HEK293 (cell line): ENCODE measurements around the gene PPP3CA.

ENCODE experiments used
- CTCF ChIA-PET: fragments of 350-600 bp; formaldehyde crosslinking; extraction: SDS; loops from one replicate; lab custom pipeline; 2021; ENCODE audit warnings: antibody characterized with exemption; lab: Yijun Ruan, JAX
- POLR2A ChIA-PET: fragments of 300-600 bp; formaldehyde crosslinking; extraction: SDS; loops from one replicate; lab custom pipeline; 2020; ENCODE audit warnings: antibody characterized with exemption, inconsistent platforms; lab: Yijun Ruan, JAX
- H3K27ac ChIP-seq: fragments of 200-500 bp; sonication (Bioruptor generic); 2 replicates; pipeline ENCODE4 v1.5.1; 2014; ENCODE audit warnings: low read depth, low read length, control low read depth, inconsistent platforms; ENCODE audit errors: extremely low read depth
- H3K36me3 ChIP-seq, 2 experiments: fragments of 200-500 bp in 1 of 2; sonication (Bioruptor generic) in 1 of 2; 1 replicate in 1 of 2; 2 replicates in 1 of 2; pipeline ENCODE4 v1.5.1; 2014 to 2017; ENCODE audit warnings: inconsistent platforms in 2 of 2, low read length in 2 of 2; ENCODE audit not compliant: control insufficient read depth in 2 of 2, insufficient read depth in 1 of 2
- H3K4me1 ChIP-seq: fragments of 200-500 bp; sonication (Bioruptor generic); 2 replicates; pipeline ENCODE4 v1.5.1; 2014; ENCODE audit warnings: mild to moderate bottlenecking, low read length, inconsistent platforms; ENCODE audit not compliant: control insufficient read depth, insufficient read depth
- H3K4me3 ChIP-seq: 2 replicates; pipeline ENCODE4 v1.5.1; 2011; ENCODE audit warnings: low read depth, mild to moderate bottlenecking, control low read depth, low read length, moderate library complexity
- H3K9me3 ChIP-seq: fragments of 200-500 bp; sonication (Bioruptor generic); 2 replicates; pipeline ENCODE4 v1.5.1; 2014; ENCODE audit warnings: low read depth, low read length, inconsistent platforms; ENCODE audit not compliant: control insufficient read depth, insufficient read depth
- MZF1 ChIP-seq: fragments of 450-650 bp; formaldehyde crosslinking; IDR thresholded peaks from 2 replicates; pipeline ENCODE4 v1.5.1; 2017; ENCODE audit warnings: missing biosample characterization, missing genetic modification characterization, borderline replicate concordance
- REPIN1 ChIP-seq: fragments of 450-650 bp; formaldehyde crosslinking; IDR thresholded peaks from 2 replicates; pipeline ENCODE4 v1.5.1; 2017; ENCODE audit warnings: missing biosample characterization, missing genetic modification characterization, low read depth
- SCRT1 ChIP-seq: fragments of 450-650 bp; formaldehyde crosslinking; IDR thresholded peaks from 2 replicates; pipeline ENCODE4 v1.5.1; 2016; ENCODE audit warnings: missing biosample characterization, missing genetic modification characterization, borderline replicate concordance
- ZNF112 ChIP-seq: fragments of 450-650 bp; formaldehyde crosslinking; IDR thresholded peaks from 2 replicates; pipeline ENCODE4 v1.5.0; 2017; ENCODE audit warnings: missing biosample characterization, missing genetic modification characterization
- ZNF133 ChIP-seq: fragments of 450-650 bp; formaldehyde crosslinking; IDR thresholded peaks from 2 replicates; pipeline ENCODE4 v1.5.1; 2016; ENCODE audit warnings: missing biosample characterization, missing genetic modification characterization
- ZNF302 ChIP-seq: fragments of 450-650 bp; formaldehyde crosslinking; IDR thresholded peaks from 2 replicates; pipeline ENCODE4 v1.5.1; 2016; ENCODE audit warnings: missing biosample characterization, missing genetic modification characterization, low read depth
- ZNF311 ChIP-seq: fragments of 450-650 bp; formaldehyde crosslinking; IDR thresholded peaks from 2 replicates; pipeline ENCODE4 v1.5.1; 2017; ENCODE audit warnings: missing biosample characterization, missing genetic modification characterization, borderline replicate concordance
- ZNF341 ChIP-seq: fragments of 450-650 bp; formaldehyde crosslinking; IDR thresholded peaks from 2 replicates; pipeline ENCODE4; 2016; ENCODE audit warnings: low read depth, missing biosample characterization, missing genetic modification characterization
- ZNF37A ChIP-seq: fragments of 450-650 bp; IDR thresholded peaks from 2 replicates; pipeline ENCODE4 v1.5.1; 2018; ENCODE audit warnings: missing biosample characterization, missing genetic modification characterization
- ZNF391 ChIP-seq: fragments of 450-650 bp; formaldehyde crosslinking; IDR thresholded peaks from 2 replicates; pipeline ENCODE4 v1.5.1; 2016; ENCODE audit warnings: low read depth, missing biosample characterization, missing genetic modification characterization, borderline replicate concordance
- ZNF558 ChIP-seq: fragments of 450-650 bp; formaldehyde crosslinking; IDR thresholded peaks from 2 replicates; pipeline ENCODE4 v1.5.1; 2016; ENCODE audit warnings: missing biosample characterization, missing genetic modification characterization
- ZNF571 ChIP-seq: fragments of 450-650 bp; formaldehyde crosslinking; IDR thresholded peaks from 2 replicates; pipeline ENCODE4 v1.5.0; 2017; ENCODE audit warnings: missing biosample characterization, missing genetic modification characterization
- ZSCAN16 ChIP-seq: fragments of 450-650 bp; formaldehyde crosslinking; IDR thresholded peaks from 2 replicates; pipeline ENCODE4 v1.5.1; 2016; ENCODE audit warnings: missing biosample characterization, missing genetic modification characterization
- TF ChIP-seq, protein P1 (sequence below): fragments of 450-650 bp; formaldehyde crosslinking; IDR thresholded peaks from 2 replicates; pipeline ENCODE4 v1.5.1; 2017; ENCODE audit warnings: missing biosample characterization, missing genetic modification characterization
- TF ChIP-seq, protein P2 (sequence below): fragments of 450-650 bp; formaldehyde crosslinking; IDR thresholded peaks from 2 replicates; pipeline ENCODE4 v1.5.1; 2017; ENCODE audit warnings: missing biosample characterization, mild to moderate bottlenecking, missing genetic modification characterization, moderate library complexity
- TF ChIP-seq, protein P3 (sequence below): fragments of 450-650 bp; formaldehyde crosslinking; IDR thresholded peaks from 2 replicates; pipeline ENCODE4 v1.5.1; 2016; ENCODE audit warnings: missing biosample characterization, missing genetic modification characterization
- TF ChIP-seq, protein P4 (sequence below): fragments of 450-650 bp; formaldehyde crosslinking; IDR thresholded peaks from 2 replicates; pipeline ENCODE4 v1.5.1; 2016; ENCODE audit warnings: missing biosample characterization, missing genetic modification characterization
- TF ChIP-seq, protein P5 (sequence below): fragments of 450-650 bp; formaldehyde crosslinking; IDR thresholded peaks from 2 replicates; pipeline ENCODE4 v1.5.1; 2016; ENCODE audit warnings: missing biosample characterization, missing genetic modification characterization

PPP3CA gene

DNA sequence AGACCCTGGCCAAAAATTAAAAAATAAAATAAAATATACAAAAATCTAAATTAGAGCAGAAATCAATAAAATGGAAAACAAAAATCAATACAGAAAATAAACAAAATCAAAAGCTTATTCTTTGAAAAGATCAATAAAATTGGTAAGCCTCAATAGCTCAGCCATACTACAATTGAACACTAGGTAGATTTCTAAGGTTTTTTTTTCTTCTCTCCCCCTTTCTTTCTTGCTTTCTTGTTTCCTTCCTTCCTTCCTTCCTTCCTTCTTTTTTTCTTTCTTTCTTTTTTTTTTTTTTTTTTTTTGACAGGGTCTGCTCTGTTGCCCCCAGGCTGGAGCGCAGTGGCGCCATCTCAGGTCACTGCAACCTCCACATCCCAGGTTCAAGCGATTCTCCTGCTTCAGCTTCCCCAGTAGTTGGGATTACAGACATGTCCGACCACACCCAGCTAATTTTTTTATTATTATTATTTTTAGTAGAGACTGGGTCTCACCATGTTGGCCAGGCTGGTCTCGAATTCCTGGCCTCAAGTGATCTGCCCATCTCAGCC, 23.4 kb upstream of the PPP3CA start (continued):
- TF ChIP-seq, protein P1, sequence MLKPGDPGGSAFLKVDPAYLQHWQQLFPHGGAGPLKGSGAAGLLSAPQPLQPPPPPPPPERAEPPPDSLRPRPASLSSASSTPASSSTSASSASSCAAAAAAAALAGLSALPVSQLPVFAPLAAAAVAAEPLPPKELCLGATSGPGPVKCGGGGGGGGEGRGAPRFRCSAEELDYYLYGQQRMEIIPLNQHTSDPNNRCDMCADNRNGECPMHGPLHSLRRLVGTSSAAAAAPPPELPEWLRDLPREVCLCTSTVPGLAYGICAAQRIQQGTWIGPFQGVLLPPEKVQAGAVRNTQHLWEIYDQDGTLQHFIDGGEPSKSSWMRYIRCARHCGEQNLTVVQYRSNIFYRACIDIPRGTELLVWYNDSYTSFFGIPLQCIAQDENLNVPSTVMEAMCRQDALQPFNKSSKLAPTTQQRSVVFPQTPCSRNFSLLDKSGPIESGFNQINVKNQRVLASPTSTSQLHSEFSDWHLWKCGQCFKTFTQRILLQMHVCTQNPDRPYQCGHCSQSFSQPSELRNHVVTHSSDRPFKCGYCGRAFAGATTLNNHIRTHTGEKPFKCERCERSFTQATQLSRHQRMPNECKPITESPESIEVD (tag by site-specific recombination) = no peak
- no peak for TF ChIP-seq ZNF37A (tag by site-specific recombination)
- no peak for TF ChIP-seq SCRT1 (tag by site-specific recombination)
- no peak for TF ChIP-seq ZNF558

DNA sequence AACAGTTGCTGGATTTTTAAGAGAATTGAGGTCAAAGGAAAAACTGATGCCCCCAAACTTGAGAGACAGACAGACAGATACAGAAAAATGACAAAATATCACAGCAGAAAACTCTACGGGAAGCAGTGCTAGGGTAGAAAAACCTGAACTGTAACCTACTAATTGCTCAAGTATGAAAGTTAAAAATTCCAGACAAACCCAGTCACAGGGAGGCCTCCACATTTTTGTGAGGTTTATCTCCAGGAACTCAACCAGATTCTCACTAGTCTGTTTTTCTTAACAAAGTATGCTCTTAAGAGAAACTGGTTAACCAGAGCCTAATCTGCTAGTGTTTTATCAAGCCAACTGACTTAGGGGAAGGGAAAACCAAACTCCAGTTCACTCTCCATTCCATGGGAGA, 19.9 kb upstream of the PPP3CA start:
- POLR2A ChIA-PET = no interaction called here
- Histone ChIP-seq H3K4me1 (no peaks in the 10 kb centered on the region), H3K27ac (no peak overlapping the region), H3K36me3 (no peaks in the 10 kb centered on the region), H3K4me3 (no peak overlapping the region)
- CTCF ChIA-PET = no interaction called here
- TF ChIP-seq ZNF112 (tag by site-specific recombination) (no peak), ZNF302 (tag by site-specific recombination) (no peak)
- TF ChIP-seq, protein P2, sequence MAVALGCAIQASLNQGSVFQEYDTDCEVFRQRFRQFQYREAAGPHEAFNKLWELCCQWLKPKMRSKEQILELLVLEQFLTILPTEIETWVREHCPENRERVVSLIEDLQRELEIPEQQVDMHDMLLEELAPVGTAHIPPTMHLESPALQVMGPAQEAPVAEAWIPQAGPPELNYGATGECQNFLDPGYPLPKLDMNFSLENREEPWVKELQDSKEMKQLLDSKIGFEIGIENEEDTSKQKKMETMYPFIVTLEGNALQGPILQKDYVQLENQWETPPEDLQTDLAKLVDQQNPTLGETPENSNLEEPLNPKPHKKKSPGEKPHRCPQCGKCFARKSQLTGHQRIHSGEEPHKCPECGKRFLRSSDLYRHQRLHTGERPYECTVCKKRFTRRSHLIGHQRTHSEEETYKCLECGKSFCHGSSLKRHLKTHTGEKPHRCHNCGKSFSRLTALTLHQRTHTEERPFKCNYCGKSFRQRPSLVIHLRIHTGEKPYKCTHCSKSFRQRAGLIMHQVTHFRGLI (tag by site-specific recombination) = no peak
- TF ChIP-seq, protein P3, sequence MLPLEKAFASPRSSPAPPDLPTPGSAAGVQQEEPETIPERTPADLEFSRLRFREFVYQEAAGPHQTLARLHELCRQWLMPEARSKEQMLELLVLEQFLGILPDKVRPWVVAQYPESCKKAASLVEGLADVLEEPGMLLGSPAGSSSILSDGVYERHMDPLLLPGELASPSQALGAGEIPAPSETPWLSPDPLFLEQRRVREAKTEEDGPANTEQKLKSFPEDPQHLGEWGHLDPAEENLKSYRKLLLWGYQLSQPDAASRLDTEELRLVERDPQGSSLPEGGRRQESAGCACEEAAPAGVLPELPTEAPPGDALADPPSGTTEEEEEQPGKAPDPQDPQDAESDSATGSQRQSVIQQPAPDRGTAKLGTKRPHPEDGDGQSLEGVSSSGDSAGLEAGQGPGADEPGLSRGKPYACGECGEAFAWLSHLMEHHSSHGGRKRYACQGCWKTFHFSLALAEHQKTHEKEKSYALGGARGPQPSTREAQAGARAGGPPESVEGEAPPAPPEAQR (tag by site-specific recombination) = no peak
- TF ChIP-seq, all 188 proteins: peak for 0
- no peaks in the 10 kb centered on the region for H3K9me3 ChIP-seq

DNA sequence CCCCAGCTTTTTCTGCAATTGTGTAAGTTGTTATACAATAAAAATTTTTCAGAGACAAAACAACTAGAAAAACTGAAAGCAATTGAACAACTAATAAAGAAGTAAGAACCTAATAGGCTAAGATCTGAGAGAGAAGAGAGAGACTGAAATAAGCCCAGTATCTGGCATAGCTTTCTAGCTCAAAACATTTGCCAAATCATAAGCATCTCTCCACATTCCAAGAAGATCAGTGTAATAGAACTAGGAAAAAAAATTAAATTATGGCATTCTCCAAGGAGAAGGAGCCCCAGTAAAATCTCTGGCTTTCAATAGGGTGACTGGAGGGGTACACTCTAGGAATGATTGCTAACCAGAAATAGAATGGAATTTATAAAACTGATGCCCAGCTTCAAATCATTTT, 19.0 kb upstream of the PPP3CA start:
- POLR2A ChIA-PET = no interaction called here
- CTCF ChIA-PET = no interaction called here
- Histone ChIP-seq H3K4me1 (no peaks in the 10 kb centered on the region), H3K9me3 (no peaks in the 10 kb centered on the region), H3K4me3 (no peak overlapping the region), H3K36me3 (no peaks in the 10 kb centered on the region), H3K27ac (no peak overlapping the region)
- TF ChIP-seq ZNF341 (no peak), MZF1 (tag by site-specific recombination) (no peak), ZNF311 (tag by site-specific recombination) (no peak), ZNF391 (no peak), REPIN1 (tag by site-specific recombination) (no peak), ZNF571 (tag by site-specific recombination) (no peak), ZSCAN16 (no peak), ZNF133 (tag by site-specific recombination) (no peak)
- TF ChIP-seq, protein P4, sequence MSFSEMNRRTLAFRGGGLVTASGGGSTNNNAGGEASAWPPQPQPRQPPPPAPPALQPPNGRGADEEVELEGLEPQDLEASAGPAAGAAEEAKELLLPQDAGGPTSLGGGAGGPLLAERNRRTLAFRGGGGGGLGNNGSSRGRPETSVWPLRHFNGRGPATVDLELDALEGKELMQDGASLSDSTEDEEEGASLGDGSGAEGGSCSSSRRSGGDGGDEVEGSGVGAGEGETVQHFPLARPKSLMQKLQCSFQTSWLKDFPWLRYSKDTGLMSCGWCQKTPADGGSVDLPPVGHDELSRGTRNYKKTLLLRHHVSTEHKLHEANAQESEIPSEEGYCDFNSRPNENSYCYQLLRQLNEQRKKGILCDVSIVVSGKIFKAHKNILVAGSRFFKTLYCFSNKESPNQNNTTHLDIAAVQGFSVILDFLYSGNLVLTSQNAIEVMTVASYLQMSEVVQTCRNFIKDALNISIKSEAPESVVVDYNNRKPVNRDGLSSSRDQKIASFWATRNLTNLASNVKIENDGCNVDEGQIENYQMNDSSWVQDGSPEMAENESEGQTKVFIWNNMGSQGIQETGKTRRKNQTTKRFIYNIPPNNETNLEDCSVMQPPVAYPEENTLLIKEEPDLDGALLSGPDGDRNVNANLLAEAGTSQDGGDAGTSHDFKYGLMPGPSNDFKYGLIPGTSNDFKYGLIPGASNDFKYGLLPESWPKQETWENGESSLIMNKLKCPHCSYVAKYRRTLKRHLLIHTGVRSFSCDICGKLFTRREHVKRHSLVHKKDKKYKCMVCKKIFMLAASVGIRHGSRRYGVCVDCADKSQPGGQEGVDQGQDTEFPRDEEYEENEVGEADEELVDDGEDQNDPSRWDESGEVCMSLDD (tag by site-specific recombination) = no peak
- TF ChIP-seq, protein P5, sequence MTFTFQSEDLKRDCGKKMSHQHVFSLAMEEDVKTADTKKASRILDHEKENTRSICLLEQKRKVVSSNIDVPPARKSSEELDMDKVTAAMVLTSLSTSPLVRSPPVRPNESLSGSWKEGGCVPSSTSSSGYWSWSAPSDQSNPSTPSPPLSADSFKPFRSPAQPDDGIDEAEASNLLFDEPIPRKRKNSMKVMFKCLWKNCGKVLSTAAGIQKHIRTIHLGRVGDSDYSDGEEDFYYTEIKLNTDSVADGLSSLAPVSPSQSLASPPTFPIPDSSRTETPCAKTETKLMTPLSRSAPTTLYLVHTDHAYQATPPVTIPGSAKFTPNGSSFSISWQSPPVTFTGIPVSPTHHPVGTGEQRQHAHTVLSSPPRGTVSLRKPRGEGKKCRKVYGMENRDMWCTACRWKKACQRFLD = no peak
